GM23338 (cell line): Measurements from ENCODE around the gene RAB11FIP3. TPM values are rescaled to one million over a fixed set of nuclear protein-coding genes. Genes with fewer than 3 reads are reported as not detected.

ENCODE experiments used
- ATAC-seq: fragments of 200-7000 bp; cut with Tn5 transposase; 3 replicates; pipeline ENCODE4 v1.9.1; 2020
- DNase-seq: peaks from one replicate; pipeline ENCODE4 v3.0.0-alpha.2; 2015; ENCODE audit warnings: low spot score
- H2AFZ ChIP-seq: fragments of 200-600 bp; sonication (generic); 2 replicates; pipeline ENCODE4 v1.8.0; 2016; ENCODE audit warnings: antibody characterized with exemption, mild to moderate bottlenecking, moderate library complexity
- H3F3A ChIP-seq: fragments of 200-600 bp; sonication (generic); replicated peaks from 2 replicates; pipeline ENCODE4 v1.8.0; 2017; ENCODE audit warnings: antibody characterized with exemption, mixed run types, low read depth
- H3K27ac ChIP-seq: fragments of 200-600 bp; sonication (generic); 2 replicates; pipeline ENCODE4 v1.6.1; 2016; ENCODE audit warnings: low read depth
- H3K27me3 ChIP-seq: fragments of 200-600 bp; sonication (generic); 2 replicates; pipeline ENCODE4 v1.8.0; 2016; ENCODE audit warnings: mild to moderate bottlenecking, mixed run types, moderate library complexity; ENCODE audit not compliant: insufficient read depth
- H3K36me3 ChIP-seq: fragments of 200-600 bp; sonication (generic); 2 replicates; pipeline ENCODE4 v1.8.0; 2016; ENCODE audit warnings: mild to moderate bottlenecking; ENCODE audit not compliant: insufficient read depth
- H3K4me1 ChIP-seq: fragments of 200-600 bp; sonication (generic); 2 replicates; pipeline ENCODE4 v1.8.0; 2016; ENCODE audit warnings: mild to moderate bottlenecking, moderate library complexity; ENCODE audit not compliant: insufficient read depth
- H3K4me2 ChIP-seq: fragments of 200-600 bp; sonication (generic); 2 replicates; pipeline ENCODE4 v1.7.1; 2017; ENCODE audit warnings: mixed run types
- H3K4me3 ChIP-seq: fragments of 200-600 bp; sonication (generic); 2 replicates; pipeline ENCODE4 v1.6.1; 2016; ENCODE audit warnings: mixed run types
- H3K79me2 ChIP-seq: fragments of 200-600 bp; sonication (generic); replicated peaks from 2 replicates; pipeline ENCODE4 v1.8.0; 2017; ENCODE audit warnings: mild to moderate bottlenecking; ENCODE audit not compliant: insufficient read depth
- H3K9me2 ChIP-seq: fragments of 200-600 bp; sonication (generic); 2 replicates; pipeline ENCODE4 v1.8.0; 2017; ENCODE audit not compliant: insufficient read depth
- H4K20me1 ChIP-seq: fragments of 200-600 bp; sonication (generic); replicated peaks from 2 replicates; pipeline ENCODE4 v1.8.0; 2017; ENCODE audit warnings: mild to moderate bottlenecking; ENCODE audit not compliant: insufficient read depth
- H3K27ac Mint-ChIP-seq: 2 replicates; pipeline ENCODE4 v1.8.0; 2020; ENCODE audit warnings: inconsistent platforms, mild to moderate bottlenecking, moderate library complexity, mixed read lengths
- H3K27me3 Mint-ChIP-seq: 3 replicates; pipeline ENCODE4 v1.8.0; 2022; ENCODE audit warnings: low read depth, mild to moderate bottlenecking, moderate library complexity, mixed read lengths, inconsistent platforms; ENCODE audit not compliant: insufficient read depth, poor library complexity
- H3K36me3 Mint-ChIP-seq: 3 replicates; pipeline ENCODE4 v1.8.0; 2021; ENCODE audit warnings: low read depth, mild to moderate bottlenecking, inconsistent platforms, moderate library complexity, mixed read lengths
- H3K4me1 Mint-ChIP-seq: 3 replicates; pipeline ENCODE4 v1.8.0; 2020; ENCODE audit warnings: mild to moderate bottlenecking, inconsistent platforms, mixed read lengths
- H3K4me3 Mint-ChIP-seq: 3 replicates; pipeline ENCODE4 v1.8.0; 2021; ENCODE audit warnings: moderate library complexity, mild to moderate bottlenecking, inconsistent platforms, mixed read lengths
- H3K9me3 Mint-ChIP-seq: 3 replicates; pipeline ENCODE4 v1.8.0; 2020; ENCODE audit warnings: moderate library complexity, mild to moderate bottlenecking, inconsistent platforms, mixed read lengths
- CREB1 ChIP-seq: fragments of 250-450 bp; sonication (Bioruptor Pico); IDR thresholded peaks from 2 replicates; pipeline ENCODE4 v1.5.0; 2020; ENCODE audit warnings: low read depth, mild to moderate bottlenecking, moderate library complexity
- CTCF ChIP-seq, 2 experiments: fragments of 200-600 bp in 1 of 2; sonication (generic) in 1 of 2; conservative IDR thresholded peaks; 2 replicates each; pipeline versions ENCODE4 v1.5.1 to v1.6.1; 2016 to 2017; ENCODE audit warnings: antibody characterized with exemption in 2 of 2, low read depth in 2 of 2, mild to moderate bottlenecking in 2 of 2, moderate library complexity in 1 of 2
- ETS1 ChIP-seq: IDR thresholded peaks from 2 replicates; pipeline ENCODE4 v1.6.1; 2016; ENCODE audit warnings: antibody characterized with exemption
- EZH2 ChIP-seq: fragments of 200-600 bp; sonication (generic); IDR thresholded peaks from one replicate; pipeline ENCODE4 v1.8.0; 2017; ENCODE audit warnings: antibody characterized with exemption, mild to moderate bottlenecking, low read depth; ENCODE audit not compliant: unreplicated experiment
- EZH2phosphoT487 ChIP-seq: fragments of 200-600 bp; sonication (generic); IDR thresholded peaks from one replicate; pipeline ENCODE4 v1.8.1; 2018; ENCODE audit warnings: antibody characterized with exemption; ENCODE audit not compliant: unreplicated experiment
- JUNB ChIP-seq: IDR thresholded peaks from one replicate; pipeline ENCODE4 v1.6.1; 2016; ENCODE audit warnings: antibody characterized with exemption; ENCODE audit not compliant: unreplicated experiment
- NANOG ChIP-seq: IDR thresholded peaks from 2 replicates; pipeline ENCODE4 v1.6.1; 2016; ENCODE audit warnings: antibody characterized with exemption, borderline replicate concordance
- POLR2AphosphoS5 ChIP-seq: IDR thresholded peaks from 2 replicates; pipeline ENCODE4 v1.6.1; 2016; ENCODE audit warnings: antibody characterized with exemption, low read depth
- REST ChIP-seq: IDR thresholded peaks from one replicate; pipeline ENCODE4 v1.6.1; 2018; ENCODE audit warnings: antibody characterized with exemption; ENCODE audit not compliant: unreplicated experiment
- STAT1 ChIP-seq: IDR thresholded peaks from one replicate; pipeline ENCODE4 v1.6.1; 2016; ENCODE audit warnings: antibody characterized with exemption; ENCODE audit not compliant: unreplicated experiment
- ZNF114 ChIP-seq: fragments of 250-450 bp; sonication (Bioruptor Pico); IDR thresholded peaks from 2 replicates; pipeline ENCODE4 v1.5.0; 2020; ENCODE audit warnings: mild to moderate bottlenecking, moderate library complexity
- ZNF331 ChIP-seq: fragments of 250-450 bp; sonication (Bioruptor Pico); IDR thresholded peaks from 2 replicates; pipeline ENCODE4 v1.5.0; 2020; ENCODE audit warnings: low read depth, mild to moderate bottlenecking, moderate library complexity
- ZNF462 ChIP-seq: fragments of 250-450 bp; sonication (Bioruptor Pico); IDR thresholded peaks from 2 replicates; pipeline ENCODE4 v1.5.0; 2020; ENCODE audit warnings: mild to moderate bottlenecking, moderate library complexity
- polyA plus RNA-seq: library from polyadenylated mRNA; unstranded; fragments of >200 nt; fragmentation: Nextera tagmentation; extraction: Ambion mirVana; gene quantifications from 2 replicates; pipeline ENCODE4 v1.2.1, GENCODE V29; 2016
- total RNA-seq: library from RNA; depleted of rRNA; stranded (reverse); fragments of >200 nt; shearing (Covaris generic); gene quantifications from 2 replicates; pipeline ENCODE4 v1.2.3, GENCODE V29; 2014

RAB11FIP3 gene
- total and polyA plus RNA-seq, 2 experiments from 2014 or later = 3.2 to 29.2 TPM

GRCh38 chr16:444027-444426, 18.6 kb downstream of the RAB11FIP3 start:
- Mint-ChIP-seq H3K9me3 (no peaks in the 10 kb centered on the region), H3K4me3 (no peak overlapping the region), H3K27me3 (peaks cover 9% of the 10 kb centered on the region), H3K4me1 (0 out of 3 replicates have a peak, but pooled peaks cover 2% of the 10 kb centered on the region), H3K27ac (no peak overlapping the region), H3K36me3 (no peaks in the 10 kb centered on the region; the same call in 2 of the 3 replicates)
- Histone ChIP-seq H3K9me2 (no peaks in the 10 kb centered on the region), H3K79me2 (peaks cover 35% of the 10 kb centered on the region), H2AFZ (no peak overlapping the region), H3K36me3 (no peaks in the 10 kb centered on the region), H3K27me3 (no peaks in the 10 kb centered on the region), H3K4me3 (no peak overlapping the region), H3K4me1 (no peaks in the 10 kb centered on the region), H4K20me1 (peaks cover 3% of the 10 kb centered on the region), H3K27ac (no peak overlapping the region), H3K4me2 (no peak overlapping the region), H3F3A (no peaks in the 10 kb centered on the region)
- TF ChIP-seq JUNB = no peak
- TF ChIP-seq ZNF114 (CRISPR knock-in tag) = no peak
- no peak for TF ChIP-seq ETS1
- TF ChIP-seq EZH2phosphoT487 = no peak
- TF ChIP-seq CREB1 (CRISPR knock-in tag) = no peak
- no peak for TF ChIP-seq ZNF331 (CRISPR knock-in tag)
- no peak for TF ChIP-seq ZNF462 (CRISPR knock-in tag)
- TF ChIP-seq EZH2 = no peak
- TF ChIP-seq POLR2AphosphoS5 = no peak
- TF ChIP-seq STAT1 = no peak
- no peak for TF ChIP-seq CTCF (conservative IDR thresholded peaks at IDR 0.05; ENCODE audit: low read depth in 2 of 2)
- TF ChIP-seq NANOG = no peak
- TF ChIP-seq REST = no peak
- no peak for ATAC-seq
- no peak for DNase-seq
